Measurements from ENCODE around the gene LAD1. TPM values are rescaled to one million over a fixed set of nuclear protein-coding genes. Genes with fewer than 3 reads are reported as not detected.

Gene LAD1
- total RNA-seq, 1 experiment from 2014 or later: 30.1 TPM

GRCh38 chr1:201418461-201418860 lies 19.3 kb upstream of the LAD1 start:
- WGBS (ENCODE audit: extremely low coverage, insufficient read length, low lambda C conversion rate): no CpG with 5 or more reads among the region's 3 CpGs
- Histone ChIP-seq H2BK12ac (ENCODE audit: insufficient read length, low read depth, low read length) (no peak overlapping the region), H2BK120ac (ENCODE audit: low read depth, low read length, poor library complexity, severe bottlenecking) (no peak overlapping the region)

More at GRCh38 chr1:201418461-201418860, 19.3 kb upstream of the LAD1 start:
- H3K23me2 ChIP-seq (ENCODE audit: insufficient read length, low read depth, low read length, poor library complexity, severe bottlenecking): no peaks in the 10 kb centered on the region
- H3K79me2 ChIP-seq (ENCODE audit: insufficient read depth, low read length): no peaks in the 10 kb centered on the region
- H2AFZ ChIP-seq (ENCODE audit: low read length): no peak overlapping the region
- no peak overlapping the region for H3K9ac ChIP-seq (ENCODE audit: extremely low read depth, insufficient read length, low read length)
- H3K4me1 Mint-ChIP-seq: peaks cover 17 to 26% of the 10 kb centered on the region in 2 experiments
- no peak overlapping the region for H3K4me3 Mint-ChIP-seq
- no peaks in the 10 kb centered on the region for H3K9me3 ChIP-seq (ENCODE audit: control insufficient read depth, low read depth, low read length)
- H3K4me1 ChIP-seq (ENCODE audit: insufficient read depth, low read length): no peaks in the 10 kb centered on the region
- no peaks in the 10 kb centered on the region; the same call in 1 of the 2 replicates for H3K27me3 Mint-ChIP-seq (ENCODE audit: low read depth)
- no peak overlapping the region for H4K91ac ChIP-seq (ENCODE audit: insufficient read length, low read depth, low read length)
- no peaks in the 10 kb centered on the region for H3K79me1 ChIP-seq (ENCODE audit: insufficient read depth, low read depth, low read length, poor library complexity, severe bottlenecking)
- no peak overlapping the region for H3K27ac Mint-ChIP-seq
- H3T11ph ChIP-seq (ENCODE audit: low read length): no peak overlapping the region
- no peak overlapping the region for H2BK20ac ChIP-seq (ENCODE audit: low read depth, low read length, poor library complexity, severe bottlenecking)
- H4K20me1 ChIP-seq (ENCODE audit: control insufficient read depth, insufficient read depth, insufficient read length): no peaks in the 10 kb centered on the region
- H3K18ac ChIP-seq (ENCODE audit: insufficient read length, low read depth, low read length): no peak overlapping the region
- no peaks in the 10 kb centered on the region for H3K27me3 ChIP-seq (ENCODE audit: insufficient read depth, low read length)
- no peak for TF ChIP-seq CTCF (conservative IDR thresholded peaks at IDR 0.05)
- H3K56ac ChIP-seq (ENCODE audit: insufficient read length, low read depth, low read length): no peak overlapping the region
- DNase-seq: no peak
- H4K8ac ChIP-seq (replicated peaks; ENCODE audit: insufficient read length, low read depth, low read length): no peak overlapping the region
- no peaks in the 10 kb centered on the region for H3K9me3 Mint-ChIP-seq
- no peak overlapping the region for H2AK5ac ChIP-seq (ENCODE audit: insufficient read length, low read length)
- no peak overlapping the region for H3K4me2 ChIP-seq (ENCODE audit: insufficient read depth, insufficient read length, low read length)
- no peak overlapping the region for H3K14ac ChIP-seq (ENCODE audit: insufficient read depth, low read length)
- H3K27ac ChIP-seq (ENCODE audit: insufficient read length, low read depth, low read length): no peak overlapping the region
- no peak overlapping the region for H4K5ac ChIP-seq (ENCODE audit: insufficient read length, low read depth, low read length)
- H3K36me3 Mint-ChIP-seq (ENCODE audit: insufficient read depth in 1 of 3, low read depth in 3 of 3): no peaks in the 10 kb centered on the region
- no peak overlapping the region for H3K4ac ChIP-seq (ENCODE audit: low read depth, low read length)
- no peak overlapping the region for H2BK15ac ChIP-seq (ENCODE audit: low read depth, low read length)
- no peak overlapping the region for H2BK5ac ChIP-seq (ENCODE audit: insufficient read length, low read length)
- H3K23ac ChIP-seq (ENCODE audit: insufficient read length, low read depth, low read length): no peak overlapping the region
